Anterior cingulate cortex (tissue), 58 donors: ENCODE measurements around the gene FNIP1.
"Not testable (repeated sequence)": the region's sequence is repeated elsewhere in the genome, so short reads cannot be mapped to it uniquely, and the experiment has no call there.

Experiments
- DNase-seq, 58 donors: peaks; one replicate each; lab custom pipeline; 2025; lab: John Stamatoyannopoulos, UW

Gene FNIP1

DNA sequence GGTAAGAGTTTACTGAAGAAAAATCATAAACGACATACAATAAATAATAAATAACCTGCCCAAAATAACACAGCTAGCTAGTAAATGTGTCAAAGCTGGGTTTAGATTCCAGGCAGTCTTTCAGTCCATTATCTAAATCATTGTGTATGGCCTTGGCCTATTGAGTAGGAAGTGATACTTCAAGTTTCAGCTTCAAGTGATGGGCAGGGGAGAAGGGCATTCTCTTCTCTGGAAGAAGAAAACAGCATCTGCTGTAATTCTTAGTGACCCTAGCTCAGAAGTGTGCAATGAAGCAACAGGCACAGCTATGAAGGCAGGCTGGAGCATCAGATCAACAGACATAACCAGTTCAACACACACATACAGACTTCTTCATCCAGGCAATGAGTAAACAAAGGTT lies 42.5 kb downstream of the FNIP1 start:
- DNase-seq: no peak

GRCh38 chr5:131751506-131751905 lies 45.3 kb downstream of the FNIP1 start:
- no peak for DNase-seq

GRCh38 chr5:131749723-131750470 lies 46.9 kb downstream of the FNIP1 start:
- no peak for DNase-seq

GRCh38 chr5:131749138-131749537 lies 47.7 kb downstream of the FNIP1 start:
- no peak for DNase-seq

DNA sequence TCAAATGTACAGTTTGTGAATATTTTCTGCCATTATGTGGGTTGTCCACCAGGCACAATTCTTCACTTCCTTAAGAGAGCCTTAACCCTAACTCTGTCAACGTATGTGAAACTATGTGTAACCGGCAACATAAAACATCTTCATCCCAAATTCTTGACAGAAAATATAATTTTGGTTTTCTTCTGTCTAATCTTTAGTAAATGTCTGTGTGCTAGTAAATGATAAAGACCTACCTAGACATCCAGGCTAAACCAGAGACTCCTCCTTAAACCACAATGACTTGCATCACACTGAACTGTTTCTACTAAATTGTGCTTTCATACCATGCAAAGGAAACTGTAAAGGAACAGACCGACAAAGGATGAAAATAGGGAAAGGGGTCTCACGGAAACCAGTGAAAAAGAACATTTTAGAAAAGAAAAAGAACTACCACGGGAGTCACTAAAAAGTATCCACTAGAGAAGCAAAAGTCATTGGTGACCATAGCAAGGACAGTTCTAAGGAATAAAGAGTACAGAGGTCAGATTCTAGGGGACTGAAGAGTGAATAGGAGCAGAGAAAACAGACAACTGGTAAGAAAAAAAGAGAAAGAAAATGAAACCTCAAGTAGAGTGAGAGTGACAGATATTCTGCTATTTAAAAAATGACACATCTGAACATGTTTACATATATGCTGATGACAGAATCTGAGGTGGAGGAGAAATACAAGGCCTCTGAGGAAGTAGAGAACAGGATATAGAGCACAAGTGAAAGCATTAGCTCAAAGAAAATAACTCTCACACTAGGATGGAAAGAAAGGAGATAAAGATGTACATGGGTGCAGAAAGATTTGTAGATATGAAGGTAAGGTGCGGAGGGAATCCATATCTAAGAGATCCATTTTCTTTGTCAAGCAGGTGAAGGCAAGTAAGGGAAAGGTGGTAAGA lies 49.4 kb downstream of the FNIP1 start:
- no peak for DNase-seq

DNA sequence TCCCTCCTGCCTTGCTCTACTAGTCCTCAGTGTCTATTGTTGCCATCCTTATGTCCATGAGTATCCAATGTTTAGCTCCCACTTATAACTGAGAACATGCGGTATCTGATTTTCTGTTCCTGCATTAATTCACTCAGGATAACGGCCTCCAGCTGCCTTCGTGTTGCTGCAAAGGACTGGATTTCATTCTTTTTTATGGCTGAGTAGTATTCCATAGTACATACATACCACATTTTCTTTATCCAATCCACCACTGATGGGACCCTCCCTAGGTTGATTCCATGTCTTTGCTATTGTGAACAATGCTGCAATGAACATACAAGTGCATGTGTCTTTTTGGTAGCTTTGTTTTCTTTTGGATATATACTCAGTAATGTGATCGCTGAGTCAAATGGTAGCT lies 50.4 kb downstream of the FNIP1 start:
- no peak for DNase-seq

DNA sequence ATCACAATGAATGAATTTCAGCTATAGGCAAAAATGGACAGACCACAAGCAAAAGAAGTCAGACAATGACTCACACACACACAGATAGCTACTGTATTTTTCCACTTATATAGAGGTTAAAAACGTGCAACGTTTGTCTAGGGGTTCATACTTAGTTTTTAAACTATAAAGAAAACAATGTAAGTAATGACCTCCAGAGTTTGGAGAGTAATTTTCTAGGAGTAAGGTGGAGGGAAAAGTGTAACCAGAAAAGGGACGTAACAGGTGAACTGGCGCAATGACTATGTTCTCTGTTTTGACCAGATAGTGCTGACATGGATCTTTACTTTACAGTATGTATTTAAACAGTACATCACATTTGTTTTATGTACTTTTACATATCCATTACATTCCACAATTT lies 51.1 kb downstream of the FNIP1 start:
- no peak for DNase-seq

DNA sequence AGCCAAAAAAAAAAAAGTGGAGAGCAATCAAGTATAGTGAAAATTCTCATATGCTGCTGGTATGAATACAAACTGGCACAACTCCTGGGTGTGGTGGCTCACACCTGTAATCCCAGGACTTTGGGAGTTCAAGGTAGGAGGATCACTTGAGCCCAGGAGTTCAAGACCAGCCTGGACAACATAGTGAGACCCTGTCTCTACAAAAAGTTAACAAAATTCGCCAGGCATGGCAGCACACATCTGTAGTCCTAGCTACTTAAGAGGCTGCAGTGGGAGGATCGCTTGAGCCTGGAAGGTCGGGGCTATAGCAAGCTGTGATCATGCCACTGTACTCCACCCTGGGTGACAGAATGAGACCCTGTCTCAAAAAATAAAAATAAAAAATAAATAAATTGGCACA lies 51.7 kb downstream of the FNIP1 start:
- DNase-seq: no peak

DNA sequence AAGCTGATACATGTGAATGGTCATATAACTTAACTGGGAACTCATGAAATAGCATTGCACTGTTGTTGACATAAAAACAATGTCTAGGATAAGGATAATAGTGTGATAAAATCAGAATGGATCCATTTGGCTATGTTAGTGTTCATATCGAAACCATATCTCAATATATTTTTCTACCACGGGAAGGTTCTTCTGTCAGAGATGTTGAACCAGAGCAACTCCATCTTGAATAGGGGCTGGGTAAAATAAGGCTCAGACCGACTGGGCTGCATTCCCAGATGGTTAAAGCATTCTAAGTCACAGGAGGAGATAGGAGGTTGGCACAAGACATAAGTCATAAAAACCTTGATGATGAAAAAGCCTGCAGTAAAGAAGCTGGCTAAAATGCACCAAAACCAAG lies 56.3 kb downstream of the FNIP1 start:
- DNase-seq: no peak

GRCh38 chr5:131735393-131735792 lies 61.4 kb downstream of the FNIP1 start:
- DNase-seq: no peak

DNA sequence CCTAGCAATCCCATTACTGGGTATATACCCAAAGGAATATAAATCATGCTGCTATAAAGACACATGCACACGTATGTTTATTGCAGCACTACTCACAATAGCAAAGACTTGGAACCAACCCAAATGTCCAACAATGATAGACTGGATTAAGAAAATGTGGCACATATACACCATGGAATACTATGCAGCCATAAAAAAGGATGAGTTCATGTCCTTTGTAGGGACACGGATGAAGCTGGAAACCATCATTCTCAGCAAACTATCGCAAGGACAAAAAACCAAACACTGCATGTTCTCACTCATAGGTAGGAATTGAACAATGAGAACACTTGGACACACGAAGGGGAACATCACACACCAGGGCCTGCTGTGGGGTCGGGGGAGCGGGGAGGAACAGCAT lies 61.9 kb downstream of the FNIP1 start:
- not testable (repeated sequence) for DNase-seq

DNA sequence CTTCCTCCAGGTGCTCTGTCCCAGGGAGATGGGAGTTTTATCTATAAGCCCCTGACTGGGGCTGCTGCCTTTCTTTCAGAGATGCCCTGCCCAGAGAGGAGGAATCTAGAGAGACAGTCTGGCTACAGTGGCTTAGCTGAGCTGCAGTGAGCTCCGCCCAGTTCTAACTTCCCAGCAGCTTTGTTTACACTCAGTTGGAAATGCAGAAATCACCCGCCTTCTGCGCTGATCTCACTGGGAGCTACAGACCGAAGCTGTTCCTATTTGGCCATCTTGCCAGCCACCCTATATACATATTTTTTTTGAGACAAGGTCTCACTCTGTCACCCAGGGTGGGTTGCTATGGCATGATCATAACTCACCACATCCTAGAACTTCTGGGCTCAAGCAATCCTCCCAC lies 67.5 kb downstream of the FNIP1 start:
- not testable (repeated sequence) for DNase-seq

DNA sequence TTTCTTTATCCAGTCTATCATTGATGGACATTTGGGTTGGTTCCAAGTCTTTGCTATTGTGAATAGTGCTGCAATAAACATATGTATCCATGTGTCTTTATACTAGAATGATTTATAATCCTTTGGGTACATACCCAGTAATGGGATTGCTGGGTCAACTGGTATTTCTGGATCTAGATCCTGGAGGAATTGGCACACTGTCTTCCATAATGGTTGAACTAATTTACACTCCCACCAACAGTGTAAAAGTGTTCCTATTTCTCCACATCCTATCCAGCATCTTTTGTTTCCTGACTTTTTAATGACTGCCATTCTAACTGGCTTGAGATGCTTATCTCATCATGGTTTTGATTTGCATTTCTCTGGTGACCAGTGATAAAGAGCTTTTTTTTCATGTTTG lies 72.7 kb downstream of the FNIP1 start:
- not testable (repeated sequence) for DNase-seq

DNA sequence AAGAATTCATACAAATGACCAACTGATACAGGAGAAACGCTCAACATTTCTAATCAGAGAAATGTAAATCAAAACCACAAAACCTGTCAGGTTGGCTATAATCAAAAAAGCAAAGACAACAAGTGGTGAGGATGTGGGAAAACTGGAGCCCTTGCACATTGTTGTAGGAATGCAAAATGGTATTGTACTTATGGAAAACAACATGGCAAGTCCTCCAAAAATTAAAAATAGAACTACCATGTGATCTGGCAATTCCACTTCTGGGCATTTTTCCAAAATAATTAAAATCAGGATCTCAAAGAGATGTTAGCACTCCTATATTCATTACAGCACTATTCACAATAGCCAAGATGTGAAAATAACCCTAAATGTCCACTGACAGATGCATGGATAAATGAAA lies 76.1 kb downstream of the FNIP1 start:
- no peak for DNase-seq

DNA sequence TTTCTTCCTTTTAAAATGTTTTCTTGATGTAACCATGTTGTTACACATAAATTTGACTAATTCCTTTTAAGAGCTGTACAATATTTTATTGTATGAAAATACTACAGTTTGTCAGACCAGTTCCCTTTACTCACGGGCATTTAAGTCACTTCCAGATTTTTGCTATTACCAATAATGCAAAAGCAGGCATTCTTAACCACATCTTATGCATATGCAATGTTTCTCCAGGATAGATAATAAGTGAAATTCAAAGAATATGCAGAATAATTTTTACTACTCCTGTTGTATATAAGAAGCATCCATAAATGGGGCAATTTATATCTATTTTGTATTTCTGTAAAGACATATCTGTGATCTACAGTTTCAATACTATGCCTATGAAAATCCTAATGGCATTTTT lies 77.3 kb downstream of the FNIP1 start:
- DNase-seq: no peak

DNA sequence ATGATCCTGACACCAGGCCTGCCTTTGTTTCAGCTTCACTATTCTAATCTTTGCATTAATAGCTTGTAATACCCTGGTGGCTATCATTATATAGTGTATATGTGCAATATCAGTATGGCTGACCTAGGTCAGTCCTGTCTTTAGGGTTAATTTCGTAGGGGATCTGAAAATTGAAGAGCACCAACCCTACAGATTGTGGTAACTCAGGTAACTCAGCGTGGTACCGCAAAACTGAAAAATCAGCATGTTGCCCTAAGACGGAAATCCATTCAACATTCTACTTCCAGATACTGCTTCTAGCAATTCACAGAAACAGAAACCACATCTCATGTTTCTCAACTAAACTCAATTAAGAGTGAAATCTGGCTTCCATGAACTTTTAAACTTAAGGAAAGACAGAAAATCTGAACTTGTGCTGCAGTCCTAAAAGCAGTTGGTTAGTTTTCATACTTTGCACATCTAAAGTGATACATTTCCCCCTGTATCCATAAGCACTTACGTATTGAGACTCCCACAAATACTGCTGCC lies 78.3 kb downstream of the FNIP1 start:
- DNase-seq: no peak

GRCh38 chr5:131717164-131717563 lies 79.7 kb downstream of the FNIP1 start:
- DNase-seq: not testable (repeated sequence)

DNA sequence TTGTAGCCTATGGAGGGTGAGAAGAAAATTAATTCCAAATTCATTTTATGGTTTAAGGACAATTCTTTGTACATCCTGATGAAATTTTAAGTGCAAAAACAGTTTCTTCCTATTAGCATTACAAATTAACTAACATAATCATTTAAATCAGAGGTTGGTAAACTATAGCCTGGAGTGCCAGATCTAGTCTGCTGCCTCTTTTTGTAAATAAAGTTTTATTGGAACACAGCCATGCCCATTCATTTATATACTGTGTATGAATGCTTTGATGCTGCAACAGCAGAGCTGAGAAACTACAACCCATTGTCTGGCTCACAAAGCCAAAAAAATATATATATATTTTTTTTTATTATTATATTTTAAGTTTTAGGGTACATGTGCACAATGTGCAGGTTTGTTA lies 80.2 kb downstream of the FNIP1 start:
- no peak for DNase-seq

DNA sequence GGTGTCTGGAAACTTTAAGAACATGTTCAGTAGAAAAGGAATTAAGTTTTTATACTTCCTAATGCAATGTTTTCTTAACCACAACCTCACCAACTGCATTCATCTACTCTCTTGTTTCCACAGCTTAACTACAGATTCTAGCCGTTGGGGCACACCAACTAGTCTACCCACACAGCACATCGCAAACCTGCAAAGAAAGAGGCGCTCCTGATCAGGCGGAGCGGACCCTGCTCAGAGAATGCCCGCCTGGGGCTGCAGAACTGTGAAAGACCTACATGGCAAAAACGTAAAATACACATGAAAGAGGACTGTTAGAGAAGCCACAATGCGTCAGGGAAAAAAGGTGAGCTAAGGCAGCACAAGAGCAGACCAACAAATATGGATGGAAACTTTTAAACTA lies 86.4 kb downstream of the FNIP1 start:
- no peak for DNase-seq

GRCh38 chr5:131709043-131709442 lies 87.8 kb downstream of the FNIP1 start:
- DNase-seq: no peak

- DNase-seq: no peak
These were observed 90.5 kb downstream of the FNIP1 start for GRCh38 chr5:131706281-131706680.

DNA sequence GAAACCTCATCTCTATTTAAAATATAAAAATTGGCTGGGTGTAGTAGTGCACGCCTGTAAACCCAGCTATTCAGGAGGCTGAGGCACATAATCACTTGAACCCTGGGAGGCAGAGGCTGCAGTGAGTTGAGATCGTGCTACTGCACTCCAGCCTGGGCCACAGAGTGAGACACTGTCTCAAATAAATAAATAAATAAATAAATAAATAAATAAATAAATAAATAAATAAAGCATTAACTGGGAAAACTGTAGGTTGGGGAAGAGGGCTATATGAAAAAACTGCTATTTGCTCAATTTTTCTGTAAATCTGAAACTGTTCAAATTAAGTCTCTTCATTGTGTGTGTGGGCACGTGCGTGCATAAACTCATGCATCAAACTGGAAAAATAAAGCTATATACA lies 101.9 kb downstream of the FNIP1 start:
- no peak for DNase-seq
